Measurements from ENCODE around the gene CAMTA1.
"Not testable (repeated sequence)": the region's sequence is repeated elsewhere in the genome, so short reads cannot be mapped to it uniquely, and the experiment has no call there.

CAMTA1 gene

GRCh38 chr1:7404046-7404742 lies 618.9 kb downstream of the CAMTA1 start:
- DNase-seq = no peak

- no peak for DNase-seq
Measured at GRCh38 chr1:7405844-7406500, 620.7 kb downstream of the CAMTA1 start.

- DNase-seq = no peak
Measured at GRCh38 chr1:7406641-7407543, 621.6 kb downstream of the CAMTA1 start.

- no peak for DNase-seq
Measured at GRCh38 chr1:7407544-7407895, 622.3 kb downstream of the CAMTA1 start.

GRCh38 chr1:7407980-7408770 lies 622.9 kb downstream of the CAMTA1 start:
- DNase-seq = no peak

GRCh38 chr1:7408771-7409150 lies 623.5 kb downstream of the CAMTA1 start:
- DNase-seq = no peak

GRCh38 chr1:7409278-7409677 lies 624.0 kb downstream of the CAMTA1 start:
- DNase-seq = no peak

- no peak for DNase-seq
Measured at GRCh38 chr1:7410156-7410555, 624.9 kb downstream of the CAMTA1 start.

- DNase-seq = not testable (repeated sequence)
Measured at GRCh38 chr1:7417618-7418017, 632.4 kb downstream of the CAMTA1 start.

- DNase-seq = no peak
Measured at GRCh38 chr1:7418442-7419080, 633.3 kb downstream of the CAMTA1 start.

GRCh38 chr1:7420098-7420445 lies 634.8 kb downstream of the CAMTA1 start:
- no peak for DNase-seq

GRCh38 chr1:7420470-7421100 lies 635.3 kb downstream of the CAMTA1 start:
- no peak for DNase-seq

- no peak for DNase-seq
Measured at GRCh38 chr1:7421471-7422075, 636.3 kb downstream of the CAMTA1 start.

GRCh38 chr1:7422081-7422480 lies 636.8 kb downstream of the CAMTA1 start:
- DNase-seq = no peak

GRCh38 chr1:7422561-7422960 lies 637.3 kb downstream of the CAMTA1 start:
- no peak for DNase-seq

- DNase-seq = no peak
Measured at GRCh38 chr1:7422966-7423365, 637.7 kb downstream of the CAMTA1 start.

GRCh38 chr1:7424352-7424890 lies 639.2 kb downstream of the CAMTA1 start:
- no peak for DNase-seq

- DNase-seq = no peak
Measured at GRCh38 chr1:7425229-7425628, 640.0 kb downstream of the CAMTA1 start.

- no peak for DNase-seq
Measured at GRCh38 chr1:7425771-7426170, 640.5 kb downstream of the CAMTA1 start.

- no peak for DNase-seq
Measured at GRCh38 chr1:7426780-7427604, 641.7 kb downstream of the CAMTA1 start.
